HEK293 (cell line): ENCODE data around the gene GADD45GIP1.

ENCODE experiments used
- CTCF ChIA-PET: fragments of 350-600 bp; formaldehyde crosslinking; extraction: SDS; loops from one replicate; lab custom pipeline; 2021; ENCODE audit warnings: antibody characterized with exemption; lab: Yijun Ruan, JAX
- POLR2A ChIA-PET: fragments of 300-600 bp; formaldehyde crosslinking; extraction: SDS; loops from one replicate; lab custom pipeline; 2020; ENCODE audit warnings: antibody characterized with exemption, inconsistent platforms; lab: Yijun Ruan, JAX
- H3K27ac ChIP-seq: fragments of 200-500 bp; sonication (Bioruptor generic); 2 replicates; pipeline ENCODE4 v1.5.1; 2014; ENCODE audit warnings: low read depth, low read length, control low read depth, inconsistent platforms; ENCODE audit errors: extremely low read depth
- H3K36me3 ChIP-seq, 2 experiments: fragments of 200-500 bp in 1 of 2; sonication (Bioruptor generic) in 1 of 2; 1 replicate in 1 of 2; 2 replicates in 1 of 2; pipeline ENCODE4 v1.5.1; 2014 to 2017; ENCODE audit warnings: inconsistent platforms in 2 of 2, low read length in 2 of 2; ENCODE audit not compliant: control insufficient read depth in 2 of 2, insufficient read depth in 1 of 2
- H3K4me1 ChIP-seq: fragments of 200-500 bp; sonication (Bioruptor generic); 2 replicates; pipeline ENCODE4 v1.5.1; 2014; ENCODE audit warnings: mild to moderate bottlenecking, low read length, inconsistent platforms; ENCODE audit not compliant: control insufficient read depth, insufficient read depth
- H3K4me3 ChIP-seq: 2 replicates; pipeline ENCODE4 v1.5.1; 2011; ENCODE audit warnings: low read depth, mild to moderate bottlenecking, control low read depth, low read length, moderate library complexity
- H3K9me3 ChIP-seq: fragments of 200-500 bp; sonication (Bioruptor generic); 2 replicates; pipeline ENCODE4 v1.5.1; 2014; ENCODE audit warnings: low read depth, low read length, inconsistent platforms; ENCODE audit not compliant: control insufficient read depth, insufficient read depth
- BCL6B ChIP-seq: fragments of 450-650 bp; formaldehyde crosslinking; IDR thresholded peaks from 2 replicates; pipeline ENCODE4 v1.5.1; 2017; ENCODE audit warnings: missing biosample characterization, missing genetic modification characterization
- GLI2 ChIP-seq: fragments of 450-650 bp; formaldehyde crosslinking; IDR thresholded peaks from 2 replicates; pipeline ENCODE4; 2017; ENCODE audit warnings: missing biosample characterization, missing genetic modification characterization, low read depth, borderline replicate concordance
- KLF7 ChIP-seq: fragments of 450-650 bp; formaldehyde crosslinking; IDR thresholded peaks from 2 replicates; pipeline ENCODE4 v1.5.1; 2016; ENCODE audit warnings: missing biosample characterization, missing genetic modification characterization, borderline replicate concordance
- ZFP69B ChIP-seq: fragments of 450-650 bp; formaldehyde crosslinking; IDR thresholded peaks from 2 replicates; pipeline ENCODE4 v1.5.1; 2016; ENCODE audit warnings: missing biosample characterization, missing genetic modification characterization
- ZNF202 ChIP-seq: fragments of 450-650 bp; formaldehyde crosslinking; IDR thresholded peaks from 2 replicates; pipeline ENCODE4 v1.5.1; 2016; ENCODE audit warnings: missing biosample characterization, missing genetic modification characterization, borderline replicate concordance
- ZNF488 ChIP-seq: fragments of 450-650 bp; formaldehyde crosslinking; IDR thresholded peaks from 2 replicates; pipeline ENCODE4 v1.5.1; 2016; ENCODE audit warnings: missing biosample characterization, missing genetic modification characterization
- ZNF580 ChIP-seq: fragments of 450-650 bp; formaldehyde crosslinking; IDR thresholded peaks from 2 replicates; pipeline ENCODE4 v1.5.1; 2016; ENCODE audit warnings: missing biosample characterization, missing genetic modification characterization
- ZNF596 ChIP-seq: fragments of 450-650 bp; IDR thresholded peaks from 2 replicates; pipeline ENCODE4 v1.5.0; 2018; ENCODE audit warnings: missing biosample characterization, mild to moderate bottlenecking, missing genetic modification characterization, moderate library complexity
- ZNF624 ChIP-seq: fragments of 450-650 bp; formaldehyde crosslinking; IDR thresholded peaks from 2 replicates; pipeline ENCODE4 v1.5.1; 2017; ENCODE audit warnings: missing biosample characterization, missing genetic modification characterization
- ZNF692 ChIP-seq: fragments of 450-650 bp; formaldehyde crosslinking; IDR thresholded peaks from 2 replicates; pipeline ENCODE4 v1.5.1; 2016; ENCODE audit warnings: missing biosample characterization, missing genetic modification characterization
- ZXDB ChIP-seq: fragments of 450-650 bp; formaldehyde crosslinking; IDR thresholded peaks from 2 replicates; pipeline ENCODE4 v1.5.1; 2016; ENCODE audit warnings: missing biosample characterization, missing genetic modification characterization
- TF ChIP-seq, protein P1 (sequence below): fragments of 450-650 bp; formaldehyde crosslinking; IDR thresholded peaks from 2 replicates; pipeline ENCODE4 v1.5.1; 2016; ENCODE audit warnings: missing biosample characterization, missing genetic modification characterization
- TF ChIP-seq, protein P2 (sequence below): fragments of 450-650 bp; formaldehyde crosslinking; IDR thresholded peaks from 2 replicates; pipeline ENCODE4 v1.5.0; 2017; ENCODE audit warnings: missing biosample characterization, missing genetic modification characterization, borderline replicate concordance

The GADD45GIP1 gene

GRCh38 chr19:12953138-12953798, 3.8 kb downstream of the GADD45GIP1 start:
- ChIA-PET CTCF (interaction anchor here (0.7 to 5.5 kb wide), 2 partner anchors 13 to 16 kb away, joined by 4 to 48 read pairs; no protein-coding TSS in a partner anchor), POLR2A (interaction anchor here (0.6 to 4.9 kb wide), 6 partner anchors 12 to 199 kb away, joined by 3 to 21 read pairs (median 4); partner anchors contain the start of genes CALR, FARSA and SYCE2)
- TF ChIP-seq BCL6B (tag by site-specific recombination) (no peak), ZNF596 (tag by site-specific recombination) (no peak), ZNF488 (tag by site-specific recombination) (no peak), ZXDB (tag by site-specific recombination) (0 out of 2 replicates have a peak, but pooled peaks have one; percentile 9), ZNF692 (tag by site-specific recombination) (peak; percentile 92), ZNF624 (no peak), GLI2 (tag by site-specific recombination) (no peak), KLF7 (tag by site-specific recombination) (no peak), ZNF580 (tag by site-specific recombination) (no peak), ZNF202 (tag by site-specific recombination) (no peak), ZFP69B (tag by site-specific recombination) (0 out of 2 replicates have a peak, but pooled peaks have one; percentile 29)
- TF ChIP-seq, protein P1, sequence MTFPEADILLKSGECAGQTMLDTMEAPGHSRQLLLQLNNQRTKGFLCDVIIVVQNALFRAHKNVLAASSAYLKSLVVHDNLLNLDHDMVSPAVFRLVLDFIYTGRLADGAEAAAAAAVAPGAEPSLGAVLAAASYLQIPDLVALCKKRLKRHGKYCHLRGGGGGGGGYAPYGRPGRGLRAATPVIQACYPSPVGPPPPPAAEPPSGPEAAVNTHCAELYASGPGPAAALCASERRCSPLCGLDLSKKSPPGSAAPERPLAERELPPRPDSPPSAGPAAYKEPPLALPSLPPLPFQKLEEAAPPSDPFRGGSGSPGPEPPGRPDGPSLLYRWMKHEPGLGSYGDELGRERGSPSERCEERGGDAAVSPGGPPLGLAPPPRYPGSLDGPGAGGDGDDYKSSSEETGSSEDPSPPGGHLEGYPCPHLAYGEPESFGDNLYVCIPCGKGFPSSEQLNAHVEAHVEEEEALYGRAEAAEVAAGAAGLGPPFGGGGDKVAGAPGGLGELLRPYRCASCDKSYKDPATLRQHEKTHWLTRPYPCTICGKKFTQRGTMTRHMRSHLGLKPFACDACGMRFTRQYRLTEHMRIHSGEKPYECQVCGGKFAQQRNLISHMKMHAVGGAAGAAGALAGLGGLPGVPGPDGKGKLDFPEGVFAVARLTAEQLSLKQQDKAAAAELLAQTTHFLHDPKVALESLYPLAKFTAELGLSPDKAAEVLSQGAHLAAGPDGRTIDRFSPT (tag by site-specific recombination), result peak; percentile 8; the same call in 1 of the 2 replicates
- TF ChIP-seq, protein P2, sequence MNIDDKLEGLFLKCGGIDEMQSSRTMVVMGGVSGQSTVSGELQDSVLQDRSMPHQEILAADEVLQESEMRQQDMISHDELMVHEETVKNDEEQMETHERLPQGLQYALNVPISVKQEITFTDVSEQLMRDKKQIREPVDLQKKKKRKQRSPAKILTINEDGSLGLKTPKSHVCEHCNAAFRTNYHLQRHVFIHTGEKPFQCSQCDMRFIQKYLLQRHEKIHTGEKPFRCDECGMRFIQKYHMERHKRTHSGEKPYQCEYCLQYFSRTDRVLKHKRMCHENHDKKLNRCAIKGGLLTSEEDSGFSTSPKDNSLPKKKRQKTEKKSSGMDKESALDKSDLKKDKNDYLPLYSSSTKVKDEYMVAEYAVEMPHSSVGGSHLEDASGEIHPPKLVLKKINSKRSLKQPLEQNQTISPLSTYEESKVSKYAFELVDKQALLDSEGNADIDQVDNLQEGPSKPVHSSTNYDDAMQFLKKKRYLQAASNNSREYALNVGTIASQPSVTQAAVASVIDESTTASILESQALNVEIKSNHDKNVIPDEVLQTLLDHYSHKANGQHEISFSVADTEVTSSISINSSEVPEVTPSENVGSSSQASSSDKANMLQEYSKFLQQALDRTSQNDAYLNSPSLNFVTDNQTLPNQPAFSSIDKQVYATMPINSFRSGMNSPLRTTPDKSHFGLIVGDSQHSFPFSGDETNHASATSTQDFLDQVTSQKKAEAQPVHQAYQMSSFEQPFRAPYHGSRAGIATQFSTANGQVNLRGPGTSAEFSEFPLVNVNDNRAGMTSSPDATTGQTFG (tag by site-specific recombination), result no peak
- H3K27ac ChIP-seq, result peak overlapping the region; percentile 59; the same call in 1 of the 2 replicates
- H3K4me3 ChIP-seq, result no peak overlapping the region
- H3K9me3 ChIP-seq, result no peaks in the 10 kb centered on the region
- H3K36me3 ChIP-seq, result peaks cover 34 to 66% of the 10 kb centered on the region in 2 experiments
- peaks cover 10% of the 10 kb centered on the region for H3K4me1 ChIP-seq
